ENCODE results near the gene HSF5. TPM values are rescaled to one million over a fixed set of nuclear protein-coding genes. Genes with fewer than 3 reads are reported as not detected.
"Not testable (repeated sequence)": the region's sequence is repeated elsewhere in the genome, so short reads cannot be mapped to it uniquely, and the experiment has no call there.

Gene HSF5
- total RNA-seq, 1 experiment from 2014 or later = not detected

GRCh38 chr17:58398574-58399266 lies 89.5 kb downstream of the HSF5 start:
- ChIA-PET CTCF (no interaction called here), RAD21 (ENCODE audit: low non-redundant PET in 1 of 2, low total read pairs in 2 of 2, uncharacterized antibody in 2 of 2, unreplicated experiment in 2 of 2) (no interaction called here), POLR2A (interaction anchor here (0.9 to 2.6 kb wide), 3 partner anchors 14 to 19 kb away, joined by 3 to 10 read pairs (median 7); partner anchors contain the start of gene RNF43)
- Histone ChIP-seq H2AFZ (ENCODE audit: low read depth, low read length, poor library complexity, severe bottlenecking) (no peak overlapping the region), H3K4me2 (ENCODE audit: low read length) (peak overlapping the region; percentile 59), H3K9ac (ENCODE audit: low read length) (peak overlapping the region; percentile 2; the same call in 1 of the 2 replicates), H3K9me3 (ENCODE audit: control insufficient read depth in 1 of 2, insufficient read depth in 1 of 2, low read depth in 1 of 2, low read length in 2 of 2) (no peaks in the 10 kb centered on the region), H3K27me3 (ENCODE audit: insufficient read depth, low read length) (no peaks in the 10 kb centered on the region), H3K4me3 (replicated peaks in 1 of 2; ENCODE audit: low read depth in 1 of 2, low read length in 2 of 2) (no peak overlapping the region), H3K9me2 (ENCODE audit: insufficient read depth) (no peaks in the 10 kb centered on the region), H3K79me2 (ENCODE audit: insufficient read depth, low read length) (peaks cover 84% of the 10 kb centered on the region), H4K20me1 (ENCODE audit: insufficient read depth) (no peaks in the 10 kb centered on the region), H3K27ac (ENCODE audit: low read depth, low read length) (peak overlapping the region; percentile 50), H3K4me1 (ENCODE audit: control insufficient read depth in 1 of 2, insufficient read depth in 2 of 2, low read length in 2 of 2) (peaks cover 93 to 100% of the 10 kb centered on the region in 2 experiments), H3K36me3 (ENCODE audit: control insufficient read depth in 1 of 2, insufficient read depth in 2 of 2, low read length in 2 of 2) (no peaks in the 10 kb centered on the region; a peak in 1 of 4 replicates)
- DNase-seq (ENCODE audit: low read depth, low spot score) = no peak
- TF ChIP-seq ZNF274 (IDR thresholded peaks at IDR 0.05; ENCODE audit: low read depth, low read length) = no peak
- TF ChIP-seq RAD21 (IDR thresholded peaks at IDR 0.05; ENCODE audit: low read depth) = no peak
- no peak; the same call in 1 of the 2 replicates for TF ChIP-seq FOSL1 (IDR thresholded peaks at IDR 0.05; ENCODE audit: low read depth)
- TF ChIP-seq REST (IDR thresholded peaks at IDR 0.05; ENCODE audit: low read depth) = no peak
- no peak for TF ChIP-seq EGR1 (IDR thresholded peaks at IDR 0.05; ENCODE audit: low read depth)
- TF ChIP-seq ZBTB33 (IDR thresholded peaks at IDR 0.05; ENCODE audit: extremely low read depth, insufficient replicate concordance, low read length) = no peak
- TF ChIP-seq ELF1 (IDR thresholded peaks at IDR 0.05; ENCODE audit: borderline replicate concordance, low read depth) = no peak
- TF ChIP-seq SP1 (IDR thresholded peaks at IDR 0.05; ENCODE audit: low read depth) = 0 out of 2 replicates have a peak, but pooled peaks have one; percentile 16
- peak; percentile 28; the same call in 1 of the 2 replicates for TF ChIP-seq JUND (IDR thresholded peaks at IDR 0.05)
- TF ChIP-seq ATF3 (IDR thresholded peaks at IDR 0.05) = no peak
- no peak for TF ChIP-seq CEBPB (IDR thresholded peaks at IDR 0.05; ENCODE audit: low read depth)
- no TSS peak for BruUV-seq (replicated peaks)
- intact Hi-C loops (cut with micrococcal nuclease) = no loop called here
- ATAC-seq = no peak

GRCh38 chr17:58397421-58397820 lies 90.8 kb downstream of the HSF5 start:
- Histone ChIP-seq H3K79me2 (ENCODE audit: insufficient read depth, low read length) (peaks cover 86% of the 10 kb centered on the region), H3K4me1 (ENCODE audit: control insufficient read depth in 1 of 2, insufficient read depth in 2 of 2, low read length in 2 of 2) (peaks cover 92 to 100% of the 10 kb centered on the region in 2 experiments), H3K4me2 (ENCODE audit: low read length) (peak overlapping the region; percentile 59; the same call in 1 of the 2 replicates), H3K27ac (ENCODE audit: low read depth, low read length) (peak overlapping the region; percentile 50; the same call in 1 of the 2 replicates)
- POLR2A ChIA-PET = interaction anchor here (0.9 to 2.0 kb wide), 4 partner anchors 15 to 45 kb away, joined by 3 to 7 read pairs (median 5); partner anchors contain the start of genes RNF43 and SUPT4H1
- CTCF ChIA-PET; BruUV-seq (replicated peaks); H3K4me3 ChIP-seq (replicated peaks in 1 of 2; ENCODE audit: low read depth in 1 of 2, low read length in 2 of 2); H3K9me3 ChIP-seq (ENCODE audit: control insufficient read depth in 1 of 2, insufficient read depth in 1 of 2, low read depth in 1 of 2, low read length in 2 of 2); DNase-seq (ENCODE audit: low read depth, low spot score); RAD21 ChIA-PET (ENCODE audit: low non-redundant PET in 1 of 2, low total read pairs in 2 of 2, uncharacterized antibody in 2 of 2, unreplicated experiment in 2 of 2); H3K9ac ChIP-seq (ENCODE audit: low read length); H4K20me1 ChIP-seq (ENCODE audit: insufficient read depth); intact Hi-C loops (cut with micrococcal nuclease); H3K36me3 ChIP-seq (ENCODE audit: control insufficient read depth in 1 of 2, insufficient read depth in 2 of 2, low read length in 2 of 2); ATAC-seq; H3K9me2 ChIP-seq (ENCODE audit: insufficient read depth); H3K27me3 ChIP-seq (ENCODE audit: insufficient read depth, low read length); H2AFZ ChIP-seq (ENCODE audit: low read depth, low read length, poor library complexity, severe bottlenecking): not testable (repeated sequence)
